Measurements from ENCODE around the gene TMEM178B. TPM values are rescaled to one million over a fixed set of nuclear protein-coding genes. Genes with fewer than 3 reads are reported as not detected.

The TMEM178B gene
- total RNA-seq, 2 donors from 2014 or later, result 0.92 to 0.95 TPM

DNA sequence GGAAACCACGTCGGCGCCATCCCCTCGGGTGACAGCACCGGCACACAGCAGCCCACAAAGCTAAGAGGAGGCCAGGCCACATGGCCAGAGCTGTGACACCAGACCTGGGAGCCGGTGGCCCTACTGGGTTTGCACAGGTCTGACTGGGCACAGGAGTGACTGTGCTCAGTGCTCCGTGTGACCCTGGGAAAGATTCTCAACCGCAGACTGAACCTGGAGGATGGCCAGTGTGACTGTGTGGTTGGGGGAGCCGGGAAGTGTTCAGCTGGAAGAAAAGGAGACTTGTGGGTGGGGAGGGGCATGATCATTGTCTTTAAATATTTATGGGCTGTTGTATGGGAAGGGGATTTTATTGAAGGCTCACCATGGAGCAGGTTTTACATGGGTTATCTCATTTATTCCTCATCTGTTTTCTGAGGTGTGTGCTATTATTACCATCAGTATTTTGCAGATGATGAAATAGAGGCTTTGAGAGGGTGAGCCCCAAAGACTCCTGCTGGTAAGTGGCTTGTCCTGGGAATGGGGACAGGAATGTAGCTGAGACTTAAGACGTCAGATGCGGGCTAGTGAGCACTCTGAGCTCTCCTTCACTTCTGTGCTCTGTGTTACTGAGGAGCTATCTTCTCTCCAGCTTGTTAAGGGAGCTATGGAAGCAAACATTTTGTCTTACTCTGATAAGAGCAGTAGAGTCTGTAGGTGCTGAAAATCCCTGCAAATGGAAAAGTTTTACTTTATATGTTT is 127.5 kb downstream of the TMEM178B start:
- Histone ChIP-seq H3K4me1 (ENCODE audit: control insufficient read depth in 1 of 2, low read depth in 2 of 2) (no peaks in the 10 kb centered on the region), H3K27me3 (replicated peaks; ENCODE audit: insufficient read depth) (no peaks in the 10 kb centered on the region), H3K9me3 (no peaks in the 10 kb centered on the region), H3K36me3 (no peaks in the 10 kb centered on the region), H3K4me3 (no peak overlapping the region), H3K27ac (no peak overlapping the region)
- ATAC-seq (ENCODE audit: insufficient number of reproducible peaks, low FRiP score, low read depth) (no peak), DNase-seq (ENCODE audit: low spot score) (no peak)
- TF ChIP-seq, protein P1, sequence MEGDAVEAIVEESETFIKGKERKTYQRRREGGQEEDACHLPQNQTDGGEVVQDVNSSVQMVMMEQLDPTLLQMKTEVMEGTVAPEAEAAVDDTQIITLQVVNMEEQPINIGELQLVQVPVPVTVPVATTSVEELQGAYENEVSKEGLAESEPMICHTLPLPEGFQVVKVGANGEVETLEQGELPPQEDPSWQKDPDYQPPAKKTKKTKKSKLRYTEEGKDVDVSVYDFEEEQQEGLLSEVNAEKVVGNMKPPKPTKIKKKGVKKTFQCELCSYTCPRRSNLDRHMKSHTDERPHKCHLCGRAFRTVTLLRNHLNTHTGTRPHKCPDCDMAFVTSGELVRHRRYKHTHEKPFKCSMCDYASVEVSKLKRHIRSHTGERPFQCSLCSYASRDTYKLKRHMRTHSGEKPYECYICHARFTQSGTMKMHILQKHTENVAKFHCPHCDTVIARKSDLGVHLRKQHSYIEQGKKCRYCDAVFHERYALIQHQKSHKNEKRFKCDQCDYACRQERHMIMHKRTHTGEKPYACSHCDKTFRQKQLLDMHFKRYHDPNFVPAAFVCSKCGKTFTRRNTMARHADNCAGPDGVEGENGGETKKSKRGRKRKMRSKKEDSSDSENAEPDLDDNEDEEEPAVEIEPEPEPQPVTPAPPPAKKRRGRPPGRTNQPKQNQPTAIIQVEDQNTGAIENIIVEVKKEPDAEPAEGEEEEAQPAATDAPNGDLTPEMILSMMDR (IDR thresholded peaks at IDR 0.05), result no peak

GRCh38 chr7:141202535-141202934 is 128.7 kb downstream of the TMEM178B start:
- no peak overlapping the region for H3K4me3 ChIP-seq
- no peaks in the 10 kb centered on the region for H3K9me3 ChIP-seq
- TF ChIP-seq, protein P1 (IDR thresholded peaks at IDR 0.05), result no peak
- H3K27ac ChIP-seq, result no peak overlapping the region
- no peaks in the 10 kb centered on the region for H3K27me3 ChIP-seq (replicated peaks; ENCODE audit: insufficient read depth)
- no peaks in the 10 kb centered on the region for H3K36me3 ChIP-seq
- no peak for ATAC-seq (ENCODE audit: insufficient number of reproducible peaks, low FRiP score, low read depth)
- H3K4me1 ChIP-seq (ENCODE audit: control insufficient read depth in 1 of 2, low read depth in 2 of 2), result no peaks in the 10 kb centered on the region
- DNase-seq (ENCODE audit: low spot score), result no peak

DNA sequence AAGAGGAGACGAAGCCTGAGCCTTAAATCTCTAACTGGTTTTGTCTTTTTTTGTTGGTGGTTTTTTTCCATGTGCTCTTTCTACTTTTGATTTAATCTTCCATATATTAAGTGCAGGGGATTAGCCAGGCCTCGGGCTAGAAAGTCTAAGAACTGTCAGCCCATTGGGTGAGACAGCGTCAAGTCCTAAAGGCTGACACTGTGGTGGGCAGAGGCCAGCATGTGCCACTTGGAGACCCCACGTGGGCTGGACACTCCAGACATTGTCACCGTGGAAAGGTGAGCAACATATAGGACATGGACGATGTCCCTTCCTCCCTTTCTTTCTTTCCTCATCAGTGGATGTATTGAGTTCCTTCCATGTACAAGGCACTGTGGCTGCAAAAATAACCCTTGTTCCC is 129.3 kb downstream of the TMEM178B start:
- Histone ChIP-seq H3K27me3 (replicated peaks; ENCODE audit: insufficient read depth) (no peaks in the 10 kb centered on the region), H3K36me3 (no peaks in the 10 kb centered on the region), H3K4me1 (ENCODE audit: control insufficient read depth in 1 of 2, low read depth in 2 of 2) (no peaks in the 10 kb centered on the region), H3K27ac (no peak overlapping the region), H3K9me3 (no peaks in the 10 kb centered on the region), H3K4me3 (no peak overlapping the region)
- ATAC-seq (ENCODE audit: insufficient number of reproducible peaks, low FRiP score, low read depth), result no peak
- TF ChIP-seq, protein P1 (IDR thresholded peaks at IDR 0.05), result no peak
- no peak for DNase-seq (ENCODE audit: low spot score)

GRCh38 chr7:141203586-141203985 is 129.7 kb downstream of the TMEM178B start:
- Histone ChIP-seq H3K27ac (no peak overlapping the region), H3K4me1 (ENCODE audit: control insufficient read depth in 1 of 2, low read depth in 2 of 2) (no peaks in the 10 kb centered on the region), H3K27me3 (replicated peaks; ENCODE audit: insufficient read depth) (no peaks in the 10 kb centered on the region), H3K36me3 (no peaks in the 10 kb centered on the region), H3K9me3 (no peaks in the 10 kb centered on the region), H3K4me3 (no peak overlapping the region)
- ATAC-seq (ENCODE audit: insufficient number of reproducible peaks, low FRiP score, low read depth) (no peak), DNase-seq (ENCODE audit: low spot score) (no peak)
- TF ChIP-seq, protein P1 (IDR thresholded peaks at IDR 0.05), result no peak

- Histone ChIP-seq H3K36me3 (no peaks in the 10 kb centered on the region), H3K9me3 (no peaks in the 10 kb centered on the region), H3K4me1 (ENCODE audit: control insufficient read depth in 1 of 2, low read depth in 2 of 2) (no peaks in the 10 kb centered on the region), H3K27ac (no peak overlapping the region), H3K4me3 (no peak overlapping the region), H3K27me3 (replicated peaks; ENCODE audit: insufficient read depth) (no peaks in the 10 kb centered on the region)
- DNase-seq (ENCODE audit: low spot score) (no peak), ATAC-seq (ENCODE audit: insufficient number of reproducible peaks, low FRiP score, low read depth) (no peak)
- TF ChIP-seq, protein P1 (IDR thresholded peaks at IDR 0.05), result no peak
Observed at GRCh38 chr7:141207661-141208060, 133.8 kb downstream of the TMEM178B start.
